Breast epithelium (tissue), 3 donors: ENCODE results near the gene ARHGAP15.
"Not testable (repeated sequence)": the region's sequence is repeated elsewhere in the genome, so short reads cannot be mapped to it uniquely, and the experiment has no call there.

Experiments
- CTCF ChIP-seq, 3 donors: fragments of 450-650 bp; IDR thresholded peaks; one replicate each; pipeline ENCODE4 v1.5.1; 2016 to 2017; ENCODE audit warnings: antibody characterized with exemption in 3 of 3, mild to moderate bottlenecking in 3 of 3, moderate library complexity in 3 of 3
- POLR2A ChIP-seq: fragments of 450-650 bp; IDR thresholded peaks from one replicate; pipeline ENCODE4 v1.6.1; 2016; ENCODE audit warnings: antibody characterized with exemption, mild to moderate bottlenecking, moderate library complexity

DNA sequence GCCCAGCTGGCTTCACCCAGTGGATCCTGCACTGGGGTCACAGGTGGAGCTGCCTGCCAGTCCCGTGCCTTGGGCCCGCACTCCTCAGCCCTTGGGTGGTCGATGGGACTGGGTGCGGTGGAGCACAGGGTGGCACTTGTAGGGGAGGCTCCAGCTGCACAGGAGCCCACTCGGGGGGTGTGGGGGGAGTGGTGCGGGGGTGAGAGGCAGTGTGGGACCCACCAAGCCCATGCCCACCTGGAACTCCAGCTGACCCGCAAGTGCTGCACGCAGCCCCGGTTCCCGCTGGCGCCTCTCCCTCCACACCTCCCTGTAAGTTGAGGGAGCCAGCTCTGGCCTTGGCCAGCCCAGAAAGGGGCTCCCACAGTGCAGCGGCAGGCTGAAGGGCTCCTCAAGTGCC is 39.7 kb upstream of the ARHGAP15 start:
- not testable (repeated sequence) for TF ChIP-seq POLR2A; CTCF (IDR thresholded peaks at IDR 0.05)
